DOHH2 (cell line): ENCODE results near the gene ARF3.

Source experiments
- EZH2phosphoT487 ChIP-seq: fragments of 200-600 bp; sonication (generic); IDR thresholded peaks from 2 replicates; pipeline ENCODE4 v1.6.1; 2017; ENCODE audit warnings: borderline replicate concordance, mild to moderate bottlenecking, antibody characterized with exemption, low read length, moderate library complexity, mixed read lengths
- TF ChIP-seq, protein P1 (sequence below): fragments of 200-600 bp; sonication (generic); IDR thresholded peaks from one replicate; pipeline ENCODE4 v1.5.1; 2014; ENCODE audit warnings: antibody characterized with exemption, mild to moderate bottlenecking, low read depth, low read length; ENCODE audit not compliant: poor library complexity, severe bottlenecking

DNA sequence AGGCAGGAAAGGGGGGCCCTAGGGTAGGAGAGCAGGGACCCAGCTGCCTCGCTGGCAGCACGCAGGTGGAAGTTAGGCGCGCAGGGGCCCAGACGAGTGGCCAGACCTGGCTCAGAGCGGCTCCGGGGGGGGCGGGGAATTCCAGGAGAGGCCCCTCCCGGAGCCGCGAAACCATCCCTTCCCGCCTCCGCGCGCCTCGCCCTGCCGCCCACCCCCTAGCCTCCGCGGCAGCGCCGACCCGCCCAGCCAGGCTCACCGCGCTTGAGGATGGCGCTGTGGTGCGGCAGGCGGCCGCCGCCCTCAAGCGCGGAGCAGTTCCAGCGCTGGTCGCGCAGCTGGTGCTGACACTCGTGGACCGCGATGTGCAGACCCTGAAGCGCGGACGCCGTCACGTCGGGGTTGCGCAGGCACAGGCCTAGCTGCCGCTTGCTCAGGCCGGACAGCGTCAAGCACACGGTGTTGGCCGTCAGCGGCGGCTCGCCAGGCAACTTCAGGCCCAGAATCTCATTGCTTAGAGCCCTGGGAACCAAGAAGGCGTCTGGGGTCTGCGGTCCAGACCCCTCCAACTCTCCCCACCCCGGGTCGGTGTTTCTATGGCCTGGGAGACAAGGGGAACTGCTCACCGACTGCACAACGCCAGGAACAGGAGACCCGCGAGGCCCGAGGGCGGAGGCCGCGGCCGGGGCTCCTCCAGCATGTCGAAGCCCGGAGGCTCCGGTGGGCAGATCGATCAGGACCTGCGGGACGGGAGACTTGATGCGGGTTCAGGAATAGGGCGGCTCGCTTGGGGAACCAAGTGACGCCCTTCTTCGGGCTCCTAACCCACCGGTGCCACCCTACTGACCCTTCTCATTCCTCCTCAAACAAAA lies 12.8 kb upstream of the ARF3 start:
- TF ChIP-seq, protein P1, sequence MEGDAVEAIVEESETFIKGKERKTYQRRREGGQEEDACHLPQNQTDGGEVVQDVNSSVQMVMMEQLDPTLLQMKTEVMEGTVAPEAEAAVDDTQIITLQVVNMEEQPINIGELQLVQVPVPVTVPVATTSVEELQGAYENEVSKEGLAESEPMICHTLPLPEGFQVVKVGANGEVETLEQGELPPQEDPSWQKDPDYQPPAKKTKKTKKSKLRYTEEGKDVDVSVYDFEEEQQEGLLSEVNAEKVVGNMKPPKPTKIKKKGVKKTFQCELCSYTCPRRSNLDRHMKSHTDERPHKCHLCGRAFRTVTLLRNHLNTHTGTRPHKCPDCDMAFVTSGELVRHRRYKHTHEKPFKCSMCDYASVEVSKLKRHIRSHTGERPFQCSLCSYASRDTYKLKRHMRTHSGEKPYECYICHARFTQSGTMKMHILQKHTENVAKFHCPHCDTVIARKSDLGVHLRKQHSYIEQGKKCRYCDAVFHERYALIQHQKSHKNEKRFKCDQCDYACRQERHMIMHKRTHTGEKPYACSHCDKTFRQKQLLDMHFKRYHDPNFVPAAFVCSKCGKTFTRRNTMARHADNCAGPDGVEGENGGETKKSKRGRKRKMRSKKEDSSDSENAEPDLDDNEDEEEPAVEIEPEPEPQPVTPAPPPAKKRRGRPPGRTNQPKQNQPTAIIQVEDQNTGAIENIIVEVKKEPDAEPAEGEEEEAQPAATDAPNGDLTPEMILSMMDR, result no peak
- TF ChIP-seq EZH2phosphoT487, result no peak
